Measurements from ENCODE around the gene ANKRD44. TPM values are rescaled to one million over a fixed set of nuclear protein-coding genes. Genes with fewer than 3 reads are reported as not detected.
"Not testable (repeated sequence)": the region's sequence is repeated elsewhere in the genome, so short reads cannot be mapped to it uniquely, and the experiment has no call there.

The ANKRD44 gene
- polyA plus RNA-seq, 3 donors: 9.6 to 10.5 (median 9.8) TPM

GRCh38 chr2:197088694-197089093 is 221.9 kb downstream of the ANKRD44 start:
- no peak for DNase-seq (ENCODE audit: low read depth in 3 of 3, low spot score in 2 of 3)

GRCh38 chr2:197086500-197086899 is 224.1 kb downstream of the ANKRD44 start:
- DNase-seq (ENCODE audit: low read depth in 3 of 3, low spot score in 2 of 3): no peak

GRCh38 chr2:197085665-197086064 is 224.9 kb downstream of the ANKRD44 start:
- DNase-seq (ENCODE audit: low read depth in 3 of 3, low spot score in 2 of 3): no peak

GRCh38 chr2:197081294-197081693 is 229.3 kb downstream of the ANKRD44 start:
- no peak for DNase-seq (ENCODE audit: low read depth in 3 of 3, low spot score in 2 of 3)

- no peak for DNase-seq (ENCODE audit: low read depth in 3 of 3, low spot score in 2 of 3)
Measured at GRCh38 chr2:197080578-197081216, 229.9 kb downstream of the ANKRD44 start.

- DNase-seq (ENCODE audit: low read depth in 3 of 3, low spot score in 2 of 3): no peak
Measured at GRCh38 chr2:197079832-197080555, 230.6 kb downstream of the ANKRD44 start.

- no peak for DNase-seq (ENCODE audit: low read depth in 3 of 3, low spot score in 2 of 3)
Measured at GRCh38 chr2:197079414-197079813, 231.2 kb downstream of the ANKRD44 start.

DNA sequence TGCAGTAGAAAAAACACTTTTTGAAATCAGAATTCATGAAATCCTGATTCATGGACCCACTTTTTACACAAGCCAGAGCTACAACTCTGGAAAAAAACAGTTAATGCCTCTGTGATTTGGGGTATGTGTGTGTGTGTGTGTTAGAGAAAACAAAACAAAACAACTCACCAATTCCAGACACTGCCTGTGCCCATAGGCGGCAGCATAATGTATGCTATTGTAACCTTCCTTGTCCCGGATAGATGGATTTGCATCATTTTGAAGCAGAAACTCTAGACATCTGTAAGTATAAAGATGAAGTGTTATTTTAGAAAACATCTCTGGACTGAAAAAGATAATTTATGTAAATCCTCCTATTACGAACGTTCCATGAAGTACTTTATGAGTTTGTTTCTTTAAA is 232.0 kb downstream of the ANKRD44 start:
- no peak for DNase-seq (ENCODE audit: low read depth in 3 of 3, low spot score in 2 of 3)

DNA sequence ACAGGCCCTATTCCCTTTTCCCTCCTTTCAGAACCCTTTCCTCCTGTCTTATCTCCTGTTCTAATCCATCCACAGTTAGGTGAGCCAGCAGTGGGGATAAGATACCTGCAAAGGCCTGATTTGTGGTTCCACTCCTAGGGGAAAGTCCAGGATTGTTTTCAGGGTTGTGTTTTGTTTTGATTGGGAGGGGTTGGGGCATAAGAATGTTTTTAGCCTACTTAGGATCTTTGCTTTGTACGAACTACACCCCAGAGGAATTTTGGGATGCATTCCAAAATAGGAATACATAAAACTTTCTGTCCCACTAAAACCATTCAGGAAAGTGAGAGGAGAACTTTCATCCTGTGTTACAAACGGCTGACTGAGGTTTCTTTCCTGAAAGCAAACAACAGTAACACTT is 233.2 kb downstream of the ANKRD44 start:
- no peak for DNase-seq (ENCODE audit: low read depth in 3 of 3, low spot score in 2 of 3)

- no peak for DNase-seq (ENCODE audit: low read depth in 3 of 3, low spot score in 2 of 3)
Measured at GRCh38 chr2:197076652-197077051, 233.9 kb downstream of the ANKRD44 start.

DNA sequence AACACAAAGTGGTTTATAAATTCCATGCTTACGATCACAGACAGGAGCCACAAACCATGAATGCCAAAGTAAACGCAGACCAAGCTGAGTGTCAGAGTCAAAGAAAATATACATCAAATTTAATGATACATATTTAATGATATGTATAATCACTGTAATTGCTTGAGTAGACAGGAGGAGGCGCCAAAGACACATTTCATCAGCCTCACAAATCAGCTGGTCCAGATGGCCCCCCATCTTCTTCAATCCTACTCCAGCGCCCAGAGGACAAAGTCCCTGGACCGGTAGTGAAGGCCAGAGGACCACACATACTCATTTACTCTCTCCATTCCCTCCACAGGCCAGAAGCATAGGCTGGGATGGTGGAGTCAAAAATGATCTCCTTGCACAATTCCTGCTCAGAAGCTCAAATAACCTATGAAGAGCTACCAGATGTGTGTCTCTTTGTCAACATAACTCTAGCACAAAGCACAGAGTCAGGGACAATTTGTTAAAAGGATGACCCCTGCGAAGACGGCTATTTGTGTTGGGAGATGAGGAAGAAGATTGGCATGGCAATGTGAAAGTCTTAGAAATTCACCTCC is 234.7 kb downstream of the ANKRD44 start:
- no peak for DNase-seq (ENCODE audit: low read depth in 3 of 3, low spot score in 2 of 3)

GRCh38 chr2:197075281-197075680 is 235.3 kb downstream of the ANKRD44 start:
- DNase-seq (ENCODE audit: low read depth in 3 of 3, low spot score in 2 of 3): no peak

DNA sequence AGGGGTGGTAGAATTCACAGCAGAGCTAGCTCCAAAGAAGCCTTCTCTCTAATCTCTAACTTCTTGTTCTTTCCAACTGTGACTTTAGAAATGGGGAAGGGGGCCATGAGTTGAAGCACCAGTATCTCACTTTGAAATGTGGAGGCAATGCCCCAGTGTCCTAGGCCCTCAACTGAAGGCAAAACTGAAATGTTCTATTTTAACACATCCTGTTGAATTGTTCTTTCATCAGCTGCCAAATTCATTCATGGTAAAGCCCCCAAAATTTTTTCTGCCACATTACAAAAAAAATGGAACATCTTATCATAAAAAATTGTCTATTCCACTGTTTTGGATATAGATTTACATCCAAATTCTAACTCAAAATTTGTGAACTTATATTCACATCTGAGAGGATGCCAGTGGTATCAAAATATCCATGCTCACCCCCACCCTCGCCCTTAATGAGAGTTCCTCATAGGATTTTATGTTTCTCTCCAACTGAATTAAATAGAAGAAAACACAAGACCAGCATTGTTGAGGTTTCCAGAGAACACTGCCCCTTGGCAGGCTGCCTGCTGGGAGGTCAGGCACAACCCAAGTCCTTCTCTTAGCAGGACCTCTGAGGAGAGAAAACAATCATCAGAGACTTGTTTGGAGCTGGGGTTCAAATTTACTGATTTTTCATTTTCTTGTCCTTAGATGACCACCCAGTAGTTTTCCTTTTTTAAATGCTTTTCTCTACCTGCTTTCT is 236.7 kb downstream of the ANKRD44 start:
- no peak for DNase-seq (ENCODE audit: low read depth in 3 of 3, low spot score in 2 of 3)

- no peak for DNase-seq (ENCODE audit: low read depth in 3 of 3, low spot score in 2 of 3)
Measured at GRCh38 chr2:197073270-197073669, 237.3 kb downstream of the ANKRD44 start.

GRCh38 chr2:197072533-197072932 is 238.0 kb downstream of the ANKRD44 start:
- no peak for DNase-seq (ENCODE audit: low read depth in 3 of 3, low spot score in 2 of 3)

DNA sequence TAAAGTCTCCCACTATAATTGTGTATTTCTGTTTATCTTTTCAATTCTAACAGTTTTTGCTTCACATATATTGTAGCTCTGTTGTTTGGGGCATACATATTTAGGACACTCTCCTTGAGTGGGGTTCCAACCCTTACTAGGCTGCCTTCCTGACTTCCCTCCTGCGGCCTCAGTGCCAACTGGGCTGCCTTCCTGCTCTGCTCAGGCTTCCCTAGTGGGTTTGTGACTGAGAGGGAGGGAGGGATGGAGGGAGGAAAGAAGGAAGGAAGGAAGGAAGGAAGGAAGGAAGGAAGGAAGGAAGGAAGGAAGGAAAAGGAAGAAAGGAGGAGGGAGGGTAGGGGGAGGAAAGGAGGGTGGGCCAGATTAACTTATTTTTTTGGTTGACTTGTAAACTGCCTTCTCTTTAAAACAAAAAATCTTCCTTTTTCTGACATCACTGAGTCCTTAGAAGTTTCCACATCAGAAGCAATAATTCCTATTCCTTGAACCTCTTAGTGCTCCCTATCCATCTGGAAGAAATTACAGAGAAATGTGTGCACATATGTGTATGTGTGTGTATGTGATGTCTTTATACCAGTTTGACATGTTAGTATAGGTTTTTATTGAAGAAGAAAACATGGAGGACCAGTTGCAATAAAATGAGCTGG is 238.7 kb downstream of the ANKRD44 start:
- no peak for DNase-seq (ENCODE audit: low read depth in 3 of 3, low spot score in 2 of 3)

DNA sequence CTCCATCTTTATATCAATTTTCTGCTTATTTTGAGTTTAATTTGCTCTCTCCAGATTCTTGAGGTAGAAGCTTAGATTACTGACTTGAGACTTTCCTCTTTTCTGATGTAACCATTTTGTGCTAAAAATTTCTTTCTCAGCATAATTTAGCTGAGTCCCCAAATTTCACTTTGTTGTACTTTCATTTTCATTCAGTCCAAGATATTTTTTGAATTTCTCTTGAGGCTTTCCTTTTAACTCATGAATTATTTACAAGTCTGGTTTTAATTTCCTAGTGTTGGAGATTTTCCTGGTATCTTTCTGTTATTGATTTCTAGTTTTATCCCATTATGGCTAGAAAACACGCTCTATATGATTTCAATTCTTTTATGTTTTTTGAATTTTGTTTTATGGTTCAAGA is 239.4 kb downstream of the ANKRD44 start:
- DNase-seq (ENCODE audit: low read depth in 3 of 3, low spot score in 2 of 3): no peak

GRCh38 chr2:197069958-197070357 is 240.6 kb downstream of the ANKRD44 start:
- no peak for DNase-seq (ENCODE audit: low read depth in 3 of 3, low spot score in 2 of 3)

DNA sequence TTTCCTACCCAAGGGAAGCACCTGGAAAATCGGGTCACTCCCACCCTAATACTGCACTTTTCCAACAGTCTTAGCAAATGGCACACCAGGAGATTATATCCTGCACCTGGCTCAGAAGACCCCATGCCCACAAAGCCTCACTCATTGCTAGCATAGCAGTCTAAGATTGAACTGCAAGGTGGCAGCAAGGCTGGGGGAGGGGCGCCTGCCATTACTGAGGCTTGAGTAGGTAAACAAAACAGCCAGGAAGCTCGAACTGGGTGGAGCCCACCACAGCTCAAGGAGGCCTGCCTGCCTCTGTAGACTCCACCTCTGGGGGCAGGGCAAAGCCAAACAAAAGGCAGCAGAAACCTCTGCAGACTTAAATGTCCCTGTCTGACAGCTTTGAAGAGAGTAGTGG is 248.0 kb downstream of the ANKRD44 start:
- not testable (repeated sequence) for DNase-seq (ENCODE audit: low read depth in 3 of 3, low spot score in 2 of 3)

GRCh38 chr2:197059477-197059876 is 251.1 kb downstream of the ANKRD44 start:
- DNase-seq (ENCODE audit: low read depth in 3 of 3, low spot score in 2 of 3): no peak

- no peak for DNase-seq (ENCODE audit: low read depth in 3 of 3, low spot score in 2 of 3)
Measured at GRCh38 chr2:197058777-197059300, 251.7 kb downstream of the ANKRD44 start.

Data from right renal cortex interstitium (tissue), 3 donors.